Osteoblast (primary cell): ENCODE data around the gene DPP10. TPM values are rescaled to one million over a fixed set of nuclear protein-coding genes. Genes with fewer than 3 reads are reported as not detected.

Experiments used
- DNase-seq: peaks from one replicate; pipeline ENCODE4 v3.0.0; 2011; ENCODE audit warnings: low spot score, mixed read lengths; ENCODE audit not compliant: insufficient read length; ENCODE audit errors: missing footprints
- H2AFZ ChIP-seq: 2 replicates; pipeline ENCODE4 v1.6.0; 2011; ENCODE audit warnings: mild to moderate bottlenecking, low read length
- H3K27ac ChIP-seq: 2 replicates; pipeline ENCODE4 v1.5.1; 2011; ENCODE audit warnings: mild to moderate bottlenecking, low read depth, low read length, moderate library complexity
- H3K27me3 ChIP-seq: 2 replicates; pipeline ENCODE4 v1.6.0; 2012; ENCODE audit warnings: mild to moderate bottlenecking, control low read depth, inconsistent platforms, low read length, moderate library complexity; ENCODE audit not compliant: insufficient read depth
- H3K36me3 ChIP-seq: 2 replicates; pipeline ENCODE4 v1.5.1; 2011; ENCODE audit warnings: mild to moderate bottlenecking, low read length, control low read depth, moderate library complexity; ENCODE audit not compliant: insufficient read depth
- H3K4me1 ChIP-seq: 2 replicates; pipeline ENCODE4 v1.5.1; 2011; ENCODE audit warnings: mild to moderate bottlenecking, low read length, control low read depth, moderate library complexity; ENCODE audit not compliant: insufficient read depth
- H3K4me2 ChIP-seq: 2 replicates; pipeline ENCODE4 v1.6.0; 2011; ENCODE audit warnings: mild to moderate bottlenecking, low read length; ENCODE audit not compliant: insufficient read depth
- H3K4me3 ChIP-seq: fragments of 200-600 bp; sonication (generic); 3 replicates; pipeline ENCODE4 v1.5.1; 2012; ENCODE audit warnings: mild to moderate bottlenecking, low read length, inconsistent platforms; ENCODE audit not compliant: insufficient read depth
- H3K79me2 ChIP-seq: 2 replicates; pipeline ENCODE4 v1.6.0; 2012; ENCODE audit warnings: mild to moderate bottlenecking, low read length, control low read depth, inconsistent platforms; ENCODE audit not compliant: insufficient read depth
- H3K9me3 ChIP-seq: 2 replicates; pipeline ENCODE4 v1.5.1; 2011; ENCODE audit warnings: low read depth, low read length, control low read depth
- H4K20me1 ChIP-seq: 2 replicates; pipeline ENCODE4 v1.6.0; 2012; ENCODE audit warnings: mild to moderate bottlenecking, low read length, control low read depth; ENCODE audit not compliant: insufficient read depth
- CTCF ChIP-seq: IDR thresholded peaks from 2 replicates; pipeline ENCODE4 v1.5.1; 2011; ENCODE audit warnings: mild to moderate bottlenecking, low read depth, low read length, moderate library complexity; ENCODE audit errors: extremely low read depth
- total RNA-seq: library from RNA; depleted of rRNA; stranded (reverse); fragments of >200 nt; gene quantifications from 2 replicates; pipeline ENCODE4 v1.2.3, GENCODE V29; 2012

DPP10 gene
- total RNA-seq, 1 donor, result not detected

GRCh38 chr2:114461116-114461515, 18.7 kb downstream of the DPP10 start:
- no peak overlapping the region for H2AFZ ChIP-seq
- no peak overlapping the region for H3K4me3 ChIP-seq
- DNase-seq, result no peak
- no peaks in the 10 kb centered on the region for H4K20me1 ChIP-seq
- H3K4me2 ChIP-seq, result no peak overlapping the region
- TF ChIP-seq CTCF, result no peak
- H3K27me3 ChIP-seq, result no peaks in the 10 kb centered on the region
- no peaks in the 10 kb centered on the region for H3K36me3 ChIP-seq
- H3K4me1 ChIP-seq, result no peaks in the 10 kb centered on the region
- no peaks in the 10 kb centered on the region for H3K9me3 ChIP-seq
- H3K27ac ChIP-seq, result no peak overlapping the region
- no peaks in the 10 kb centered on the region for H3K79me2 ChIP-seq

GRCh38 chr2:114464961-114465706, 22.7 kb downstream of the DPP10 start:
- Histone ChIP-seq H3K9me3 (no peaks in the 10 kb centered on the region), H3K4me1 (no peaks in the 10 kb centered on the region), H4K20me1 (no peaks in the 10 kb centered on the region), H3K4me2 (no peak overlapping the region), H2AFZ (no peak overlapping the region), H3K27me3 (no peaks in the 10 kb centered on the region), H3K36me3 (no peaks in the 10 kb centered on the region), H3K27ac (no peak overlapping the region), H3K79me2 (no peaks in the 10 kb centered on the region), H3K4me3 (no peak overlapping the region)
- TF ChIP-seq CTCF, result no peak
- no peak for DNase-seq

GRCh38 chr2:114468343-114468742, 25.9 kb downstream of the DPP10 start:
- Histone ChIP-seq H2AFZ (no peak overlapping the region), H3K27ac (no peak overlapping the region), H3K27me3 (no peaks in the 10 kb centered on the region), H3K9me3 (no peaks in the 10 kb centered on the region), H3K4me2 (no peak overlapping the region), H4K20me1 (no peaks in the 10 kb centered on the region), H3K79me2 (no peaks in the 10 kb centered on the region), H3K4me3 (no peak overlapping the region), H3K4me1 (no peaks in the 10 kb centered on the region), H3K36me3 (no peaks in the 10 kb centered on the region)
- TF ChIP-seq CTCF, result no peak
- no peak for DNase-seq

GRCh38 chr2:114472246-114472645, 29.8 kb downstream of the DPP10 start:
- no peak overlapping the region for H3K4me2 ChIP-seq
- H3K9me3 ChIP-seq, result no peaks in the 10 kb centered on the region
- H3K36me3 ChIP-seq, result no peaks in the 10 kb centered on the region
- no peaks in the 10 kb centered on the region for H3K27me3 ChIP-seq
- H4K20me1 ChIP-seq, result no peaks in the 10 kb centered on the region
- H3K27ac ChIP-seq, result no peak overlapping the region
- no peak overlapping the region for H3K4me3 ChIP-seq
- DNase-seq, result no peak
- no peaks in the 10 kb centered on the region for H3K4me1 ChIP-seq
- H3K79me2 ChIP-seq, result no peaks in the 10 kb centered on the region
- no peak for TF ChIP-seq CTCF
- no peak overlapping the region for H2AFZ ChIP-seq
